Ishikawa (cell line): ENCODE data around the gene PIGC.

ENCODE experiments used
- EP300 ChIP-seq: IDR thresholded peaks from 2 replicates; pipeline ENCODE4 v1.6.1; 2012; ENCODE audit warnings: borderline replicate concordance
- RAD21 ChIP-seq: IDR thresholded peaks from 2 replicates; pipeline ENCODE4 v1.6.1; 2012; ENCODE audit warnings: low read depth
- YY1 ChIP-seq: IDR thresholded peaks from 2 replicates; pipeline ENCODE4 v1.6.1; 2012; ENCODE audit warnings: low read depth

DNA sequence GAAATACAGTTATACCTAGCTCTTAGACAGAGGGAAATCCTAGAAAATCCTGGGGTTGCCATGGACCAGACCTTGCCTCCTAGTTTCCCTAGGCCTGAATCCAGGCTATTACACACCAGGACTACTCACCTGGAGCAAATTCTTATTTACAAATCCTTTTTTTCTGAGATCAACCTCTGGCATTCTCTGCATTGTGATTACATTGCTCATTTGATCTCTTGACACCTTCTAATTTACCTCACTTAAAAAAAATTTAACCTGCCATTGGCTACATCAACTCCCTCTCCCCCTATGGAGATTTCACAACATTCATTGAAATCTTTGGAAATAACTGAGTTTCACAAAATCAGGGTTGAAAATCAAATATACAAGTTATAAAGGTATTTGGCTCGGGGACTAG lies 26.3 kb downstream of the PIGC start:
- TF ChIP-seq YY1: no peak
- no peak for TF ChIP-seq RAD21
- peak; percentile 63; the same call in 1 of the 2 replicates for TF ChIP-seq EP300
